ENCODE data around the gene ZWILCH.

GRCh38 chr15:66489179-66489791 is 15.8 kb upstream of the ZWILCH start:
- no peak for TF ChIP-seq E2F5 (CRISPR knock-in tag; IDR thresholded peaks at IDR 0.05)
- TF ChIP-seq CTCF (IDR thresholded peaks at IDR 0.05): no peak
- no peak for TF ChIP-seq USF2 (CRISPR knock-in tag; IDR thresholded peaks at IDR 0.05)
- TF ChIP-seq ATF6 (CRISPR knock-in tag; IDR thresholded peaks at IDR 0.05): no peak
- TF ChIP-seq TCF7 (CRISPR knock-in tag; IDR thresholded peaks at IDR 0.05; ENCODE audit: low read depth): no peak
- TF ChIP-seq SP1 (CRISPR knock-in tag; conservative IDR thresholded peaks at IDR 0.05): no peak
- TF ChIP-seq, protein P1, sequence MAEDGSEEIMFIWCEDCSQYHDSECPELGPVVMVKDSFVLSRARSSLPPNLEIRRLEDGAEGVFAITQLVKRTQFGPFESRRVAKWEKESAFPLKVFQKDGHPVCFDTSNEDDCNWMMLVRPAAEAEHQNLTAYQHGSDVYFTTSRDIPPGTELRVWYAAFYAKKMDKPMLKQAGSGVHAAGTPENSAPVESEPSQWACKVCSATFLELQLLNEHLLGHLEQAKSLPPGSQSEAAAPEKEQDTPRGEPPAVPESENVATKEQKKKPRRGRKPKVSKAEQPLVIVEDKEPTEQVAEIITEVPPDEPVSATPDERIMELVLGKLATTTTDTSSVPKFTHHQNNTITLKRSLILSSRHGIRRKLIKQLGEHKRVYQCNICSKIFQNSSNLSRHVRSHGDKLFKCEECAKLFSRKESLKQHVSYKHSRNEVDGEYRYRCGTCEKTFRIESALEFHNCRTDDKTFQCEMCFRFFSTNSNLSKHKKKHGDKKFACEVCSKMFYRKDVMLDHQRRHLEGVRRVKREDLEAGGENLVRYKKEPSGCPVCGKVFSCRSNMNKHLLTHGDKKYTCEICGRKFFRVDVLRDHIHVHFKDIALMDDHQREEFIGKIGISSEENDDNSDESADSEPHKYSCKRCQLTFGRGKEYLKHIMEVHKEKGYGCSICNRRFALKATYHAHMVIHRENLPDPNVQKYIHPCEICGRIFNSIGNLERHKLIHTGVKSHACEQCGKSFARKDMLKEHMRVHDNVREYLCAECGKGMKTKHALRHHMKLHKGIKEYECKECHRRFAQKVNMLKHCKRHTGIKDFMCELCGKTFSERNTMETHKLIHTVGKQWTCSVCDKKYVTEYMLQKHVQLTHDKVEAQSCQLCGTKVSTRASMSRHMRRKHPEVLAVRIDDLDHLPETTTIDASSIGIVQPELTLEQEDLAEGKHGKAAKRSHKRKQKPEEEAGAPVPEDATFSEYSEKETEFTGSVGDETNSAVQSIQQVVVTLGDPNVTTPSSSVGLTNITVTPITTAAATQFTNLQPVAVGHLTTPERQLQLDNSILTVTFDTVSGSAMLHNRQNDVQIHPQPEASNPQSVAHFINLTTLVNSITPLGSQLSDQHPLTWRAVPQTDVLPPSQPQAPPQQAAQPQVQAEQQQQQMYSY (CRISPR knock-in tag; IDR thresholded peaks at IDR 0.05): no peak
- TF ChIP-seq CDX4 (CRISPR knock-in tag; IDR thresholded peaks at IDR 0.05; ENCODE audit: borderline replicate concordance): no peak
- TF ChIP-seq MAX (CRISPR knock-in tag; IDR thresholded peaks at IDR 0.05): no peak
- no peak for TF ChIP-seq ZNF317 (CRISPR knock-in tag; IDR thresholded peaks at IDR 0.05; ENCODE audit: borderline replicate concordance, low read depth)
- TF ChIP-seq NR3C1 (CRISPR knock-in tag; conservative IDR thresholded peaks at IDR 0.05; ENCODE audit: low read depth): no peak
- TF ChIP-seq SMAD4 (CRISPR knock-in tag; IDR thresholded peaks at IDR 0.05): no peak

Data from WTC11 (cell line).